GM21390 (cell line): ENCODE measurements around the gene DUSP19.
"Not testable (repeated sequence)": the region's sequence is repeated elsewhere in the genome, so short reads cannot be mapped to it uniquely, and the experiment has no call there.

Source experiments
- ATAC-seq: cut with Tn5 transposase; IDR thresholded peaks from one replicate; pipeline ENCODE4 v1.9.1; 2021; ENCODE audit not compliant: unreplicated experiment

The DUSP19 gene, protein sequence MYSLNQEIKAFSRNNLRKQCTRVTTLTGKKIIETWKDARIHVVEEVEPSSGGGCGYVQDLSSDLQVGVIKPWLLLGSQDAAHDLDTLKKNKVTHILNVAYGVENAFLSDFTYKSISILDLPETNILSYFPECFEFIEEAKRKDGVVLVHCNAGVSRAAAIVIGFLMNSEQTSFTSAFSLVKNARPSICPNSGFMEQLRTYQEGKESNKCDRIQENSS

DNA sequence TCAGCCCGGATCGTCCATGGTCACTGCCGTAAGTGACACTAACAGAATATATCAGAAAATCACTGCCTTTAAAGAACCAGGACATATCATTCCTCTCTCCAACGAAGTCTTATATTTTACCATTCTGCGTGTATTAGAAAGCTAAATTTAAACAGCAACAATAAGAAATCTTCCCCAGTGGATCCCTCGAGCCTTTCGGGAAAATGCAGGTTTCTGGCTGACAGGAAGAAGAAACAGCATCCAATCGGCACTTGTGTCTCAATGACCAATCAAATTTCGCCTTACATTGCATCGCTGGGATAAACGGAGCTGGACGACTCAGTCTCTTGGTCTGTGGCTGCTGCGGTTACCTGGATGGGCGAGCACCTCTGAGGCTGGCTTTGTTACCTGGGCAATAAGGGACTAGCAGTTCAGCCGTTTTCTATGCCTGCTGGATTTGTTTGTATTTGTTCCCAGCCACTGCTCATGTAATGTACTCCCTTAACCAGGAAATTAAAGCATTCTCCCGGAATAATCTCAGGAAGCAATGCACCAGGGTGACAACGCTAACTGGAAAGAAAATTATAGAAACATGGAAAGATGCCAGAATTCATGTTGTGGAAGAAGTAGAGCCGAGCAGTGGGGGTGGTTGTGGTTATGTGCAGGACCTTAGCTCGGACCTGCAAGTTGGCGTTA, at the start of gene DUSP19:
DUSP19 (plus strand) TSS at position 284 of the 675 bp plus-strand sequence; CDS start at position 471, 187 bp downstream.
- peak; percentile 92 for ATAC-seq

DNA sequence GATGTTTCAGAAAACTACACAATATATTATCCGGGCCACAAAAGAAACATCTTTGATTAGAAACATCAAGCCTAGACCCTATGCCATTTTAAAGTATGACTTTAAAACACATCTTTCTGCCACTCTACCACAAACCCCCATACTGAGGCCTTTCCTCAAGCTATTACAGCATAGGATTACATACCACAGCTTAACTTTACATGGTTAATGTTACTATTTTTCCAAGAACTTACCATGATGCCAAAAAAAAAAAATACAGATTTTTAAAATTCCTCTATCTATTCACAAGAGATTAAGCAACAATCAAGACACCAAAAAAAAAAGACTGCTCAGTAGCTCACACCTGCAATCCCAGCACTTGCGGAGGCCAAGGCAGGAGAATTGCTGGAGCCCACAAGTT, 49.3 kb upstream of the DUSP19 start:
- no peak for ATAC-seq

DNA sequence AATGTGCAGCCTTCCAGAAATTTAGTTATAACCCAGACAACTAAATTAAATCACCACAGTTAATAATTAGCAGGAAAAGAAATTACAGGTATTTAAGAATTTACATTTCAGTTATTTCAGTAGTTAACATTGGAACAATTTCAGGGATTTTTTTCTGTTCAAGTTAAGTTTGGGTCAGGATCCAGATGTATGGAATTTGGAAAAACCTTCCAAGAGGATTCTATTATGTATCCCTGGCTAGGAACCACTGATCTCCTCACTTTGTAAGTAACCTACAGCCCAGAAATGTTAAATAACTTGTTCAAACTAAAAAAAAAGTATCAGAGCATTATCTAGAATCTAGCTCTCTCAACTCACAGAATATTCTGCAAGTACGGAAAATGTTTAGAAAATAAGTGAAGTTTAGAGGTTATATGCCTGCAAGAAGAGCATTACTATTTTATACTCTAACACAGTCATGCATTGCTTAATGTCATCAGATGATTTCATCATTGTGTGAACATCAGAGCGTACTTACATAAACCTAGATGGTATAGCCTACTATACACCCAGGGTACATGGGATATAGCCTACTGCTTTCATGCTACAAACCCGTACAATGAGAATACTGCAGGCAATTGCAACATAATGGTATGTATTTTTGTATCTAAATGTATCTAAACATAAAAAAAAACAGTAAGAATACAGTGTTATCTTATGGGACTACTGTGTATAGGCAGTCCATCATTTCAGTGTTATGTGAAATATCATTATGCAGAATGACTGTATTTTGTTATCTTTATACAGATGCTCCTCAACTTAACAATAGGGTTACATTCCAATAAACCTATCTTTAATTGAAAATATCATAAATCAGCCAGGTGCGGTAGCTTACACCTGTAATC, 46.4 kb upstream of the DUSP19 start:
- ATAC-seq = no peak

DNA sequence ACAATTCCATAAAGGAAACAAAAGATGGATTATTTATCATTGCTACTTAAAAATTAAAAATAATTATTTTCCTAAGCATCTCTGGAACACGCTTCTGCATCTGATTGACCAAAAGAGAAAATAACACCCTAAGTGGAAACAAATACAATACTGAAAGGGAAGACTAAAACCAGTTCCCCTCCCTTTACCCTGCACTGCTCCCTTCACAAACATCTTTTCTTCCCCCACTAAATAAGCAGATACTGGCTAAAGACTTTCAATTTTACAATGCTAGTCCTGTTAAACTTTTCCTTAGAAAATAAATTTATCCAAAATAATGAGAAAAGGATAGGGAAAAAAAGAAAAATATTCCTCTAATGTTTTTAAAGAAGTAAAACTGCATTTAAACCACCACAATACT, 44.6 kb upstream of the DUSP19 start:
- no peak for ATAC-seq

DNA sequence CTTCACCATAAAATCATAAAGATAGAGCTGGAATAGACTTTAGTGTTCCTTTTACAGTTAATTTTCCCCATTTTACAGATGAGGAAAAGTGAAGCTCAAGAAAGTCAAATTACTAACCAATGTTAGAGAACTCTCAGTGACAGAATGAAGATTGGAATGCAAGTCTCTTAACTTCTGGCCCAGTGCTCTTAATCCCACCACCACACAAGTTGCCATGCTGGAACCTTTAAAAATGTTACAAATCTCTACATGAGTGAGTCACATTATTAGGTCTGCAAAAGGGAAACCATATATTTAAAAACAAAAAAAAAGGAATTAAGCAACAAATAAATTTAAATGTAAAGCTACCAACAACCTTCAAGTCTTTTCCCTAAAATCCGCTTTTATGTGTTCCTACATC, 43.7 kb upstream of the DUSP19 start:
- no peak for ATAC-seq

DNA sequence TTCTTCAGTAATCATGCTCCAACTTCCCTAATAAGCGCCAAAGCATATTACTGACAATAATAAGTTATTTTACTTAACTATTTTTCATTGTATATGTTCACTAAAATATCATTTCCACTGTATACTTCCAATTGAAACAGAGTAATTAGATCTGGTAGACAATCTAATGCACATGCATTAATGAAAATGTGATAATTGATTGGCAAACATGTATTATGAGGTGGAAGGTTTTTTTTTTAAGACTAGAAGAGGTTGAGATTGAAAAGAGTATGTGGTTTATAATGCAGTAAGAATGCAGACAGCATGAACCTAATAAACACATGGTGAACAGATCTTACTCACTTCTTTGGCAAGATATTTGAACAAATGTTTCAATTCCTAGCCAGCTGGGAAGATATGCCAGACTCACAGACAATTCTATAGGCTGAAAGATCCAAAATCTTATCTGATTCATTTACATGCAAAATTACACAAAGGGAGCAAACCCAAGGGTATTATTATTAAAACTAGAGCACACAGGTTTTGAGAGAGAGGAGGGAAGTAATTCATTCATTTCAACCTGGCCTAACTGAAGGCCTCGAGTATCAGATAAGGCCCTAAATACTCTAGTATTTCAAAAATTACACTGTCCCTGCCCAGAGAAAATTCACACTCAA, 43.1 kb upstream of the DUSP19 start:
- no peak for ATAC-seq

DNA sequence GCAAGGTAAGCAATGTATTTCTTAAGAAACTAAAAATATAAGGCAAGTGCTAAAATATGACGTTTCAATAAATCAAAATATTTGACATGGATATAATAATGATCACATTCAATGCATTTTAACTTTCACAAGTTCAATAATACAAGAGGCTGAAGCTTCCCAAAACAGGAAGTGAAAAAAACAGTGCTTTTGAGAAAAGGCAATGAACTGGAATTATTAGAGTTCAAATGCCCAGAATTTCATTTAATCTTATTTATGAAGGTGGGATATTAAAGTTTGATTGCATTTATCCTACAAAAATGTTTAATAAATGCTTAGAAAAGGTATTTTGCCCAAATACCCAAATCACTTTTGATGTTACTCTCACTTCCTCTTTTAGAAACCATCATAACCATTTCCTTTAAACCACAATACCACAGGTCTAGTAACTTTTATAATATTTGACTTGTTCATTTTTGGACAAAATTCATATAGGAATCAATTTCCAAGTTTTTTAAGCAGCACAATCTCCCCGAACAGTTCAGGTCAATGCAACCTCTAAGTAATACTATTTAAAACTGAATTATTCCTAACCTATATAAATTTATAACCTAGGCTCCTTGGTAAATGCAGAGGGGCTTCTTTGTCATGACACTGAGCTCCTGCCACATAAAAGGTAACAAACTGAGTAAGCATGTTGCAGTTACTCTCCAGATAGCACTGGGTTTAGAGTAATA, 42.4 kb upstream of the DUSP19 start:
- peak; percentile 49 for ATAC-seq

DNA sequence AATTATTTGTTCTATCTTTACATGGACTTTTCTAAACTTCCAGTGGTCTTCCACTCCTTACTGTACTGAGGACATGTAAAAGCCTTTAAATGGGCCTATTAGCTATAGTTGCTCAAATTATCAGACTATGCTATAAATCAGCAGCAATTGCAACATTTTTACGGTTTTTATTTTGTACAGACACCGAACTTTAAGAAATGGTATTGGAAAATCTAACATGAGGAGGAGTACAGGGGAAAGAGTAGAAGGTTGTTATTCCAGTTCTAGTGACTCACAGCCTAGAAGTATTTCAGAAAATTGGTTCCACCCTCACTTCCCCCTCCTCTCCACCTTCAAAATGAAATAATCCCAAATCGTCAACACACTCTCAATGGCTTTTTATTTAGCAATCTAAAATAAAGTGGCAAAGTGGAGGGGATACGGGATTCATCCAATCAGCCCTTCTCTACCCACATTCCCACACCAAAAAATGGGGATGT, 41.4 kb upstream of the DUSP19 start:
- no peak for ATAC-seq

DNA sequence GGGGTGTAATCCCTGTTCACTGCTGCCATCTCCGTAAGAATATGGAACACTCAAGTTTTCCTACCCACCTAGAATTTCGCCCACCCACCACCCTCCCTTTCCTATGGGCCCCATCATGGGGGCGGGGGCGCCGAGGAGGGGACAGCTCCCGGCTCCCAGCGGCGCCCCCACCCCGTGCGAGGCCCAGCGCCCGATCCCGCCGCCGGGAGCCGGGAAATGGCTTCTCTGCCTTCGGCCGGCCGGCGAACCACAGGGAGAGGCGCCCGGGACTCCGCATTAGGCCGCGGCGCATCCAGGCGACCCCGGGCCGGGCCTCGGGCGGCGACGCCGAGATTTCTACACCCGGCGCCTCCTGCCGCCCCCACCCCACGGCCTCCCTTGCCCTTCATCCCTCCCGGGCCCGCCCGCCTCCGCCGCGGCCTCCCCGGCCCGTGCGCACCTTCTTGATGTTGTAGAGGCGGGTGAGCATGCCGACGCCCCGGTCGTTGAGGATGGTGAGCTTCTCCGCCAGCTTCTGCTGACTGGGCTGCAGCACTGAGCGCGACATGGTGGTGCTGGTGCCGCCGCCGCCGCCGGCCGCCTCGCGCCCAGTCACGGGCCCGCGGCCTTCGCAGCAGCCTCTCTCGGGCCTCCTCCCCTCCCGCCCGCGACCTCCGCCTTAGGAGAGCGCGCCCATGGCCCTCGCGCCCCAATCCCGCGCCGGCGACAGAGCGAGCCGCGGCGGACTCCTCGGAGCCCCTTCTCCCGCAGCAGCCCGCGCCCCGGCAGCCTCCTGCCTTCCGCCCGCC, 40.8 kb upstream of the DUSP19 start:
- ATAC-seq = peak; percentile 38

DNA sequence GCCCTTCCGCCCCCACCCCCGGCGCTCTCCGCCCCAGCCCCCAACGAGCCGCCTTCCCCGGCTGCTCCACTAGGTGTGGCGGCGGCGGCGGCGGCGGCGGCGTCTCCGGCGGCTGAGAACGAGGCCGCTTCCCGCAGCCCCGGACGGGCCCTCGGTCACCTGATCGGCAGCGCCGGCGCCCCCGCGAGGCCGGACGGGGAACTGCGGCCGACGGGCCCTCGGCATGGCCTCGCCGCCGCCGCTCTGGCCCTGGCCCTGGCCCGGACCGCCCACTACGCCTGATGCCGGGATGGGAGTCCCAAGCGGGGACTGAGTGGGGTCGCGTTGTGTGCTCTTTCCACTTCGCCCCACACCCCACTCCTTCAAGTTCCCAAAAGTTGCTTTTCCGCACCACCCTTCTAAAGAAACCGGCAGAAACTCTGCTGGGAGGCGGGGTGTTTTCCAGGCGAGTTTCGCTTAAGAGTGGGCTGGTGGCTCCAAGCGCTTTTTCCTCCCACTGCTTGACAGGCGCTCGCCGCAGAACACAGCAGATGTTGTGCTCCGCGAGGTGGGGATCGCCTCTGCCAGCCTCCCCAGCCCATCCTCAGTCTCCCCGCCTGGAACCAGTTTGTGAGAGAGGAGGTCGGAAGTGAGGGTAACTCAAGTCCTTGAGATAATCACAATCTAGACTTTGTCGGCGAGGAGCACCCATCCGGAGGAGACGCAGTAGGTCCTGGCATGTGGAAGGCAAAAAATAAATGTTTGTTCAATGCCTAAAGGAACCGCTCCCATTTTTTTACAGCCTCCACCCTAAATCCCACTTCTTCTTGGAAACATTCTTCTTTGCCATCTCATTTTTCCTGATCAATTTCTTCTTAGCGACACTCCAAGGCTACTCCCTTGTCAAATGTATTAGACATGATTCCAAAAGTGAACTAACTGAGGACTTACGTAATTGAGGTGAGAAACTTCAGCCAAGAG, 39.9 kb upstream of the DUSP19 start, which contains the start of gene NCKAP1:
NCKAP1 (minus strand) TSS at position 117 of the 960 bp plus-strand sequence. CDS start 358 bp downstream, outside the sequence.
- ATAC-seq = peak; percentile 78

DNA sequence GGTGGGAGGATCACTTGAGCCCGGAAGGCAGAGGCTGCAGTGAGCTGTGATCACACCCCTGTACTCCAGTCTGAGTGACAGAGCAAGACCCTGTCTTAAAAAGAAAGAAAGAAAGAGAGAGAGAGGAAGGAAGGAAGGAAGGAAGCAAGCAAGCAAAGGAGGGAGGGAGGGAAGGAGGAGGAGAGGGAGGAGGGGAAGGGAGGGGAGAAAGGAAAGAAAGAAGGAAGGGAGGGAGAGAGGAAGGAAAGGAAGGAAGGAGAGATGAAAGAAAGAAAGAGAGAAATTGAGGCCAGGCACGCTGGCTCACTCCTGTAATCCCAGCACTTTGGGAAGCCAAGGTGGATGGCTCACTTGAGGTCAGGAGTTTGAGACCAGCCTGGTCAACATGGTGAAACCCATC, 37.9 kb upstream of the DUSP19 start:
- ATAC-seq = no peak

DNA sequence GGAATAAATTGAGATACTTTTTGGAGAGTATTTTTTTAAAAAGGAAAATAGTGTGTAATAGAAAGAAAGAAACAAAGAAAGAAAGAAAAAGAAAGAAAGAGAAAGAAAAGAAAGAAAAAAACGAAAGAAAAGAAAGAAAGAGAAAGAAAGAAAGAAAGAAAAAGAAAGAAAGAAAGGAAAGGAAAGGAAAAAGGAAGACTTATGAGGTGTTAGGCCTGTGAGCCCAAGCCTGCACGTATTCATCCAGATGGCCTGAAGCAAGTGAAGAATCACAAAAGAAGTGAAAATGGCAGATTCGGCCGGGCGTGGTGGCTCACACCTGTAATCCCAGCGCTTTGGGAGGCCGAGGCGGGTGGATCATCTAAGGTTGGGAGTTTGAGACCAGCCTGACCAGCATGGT, 35.0 kb upstream of the DUSP19 start:
- ATAC-seq = not testable (repeated sequence)

DNA sequence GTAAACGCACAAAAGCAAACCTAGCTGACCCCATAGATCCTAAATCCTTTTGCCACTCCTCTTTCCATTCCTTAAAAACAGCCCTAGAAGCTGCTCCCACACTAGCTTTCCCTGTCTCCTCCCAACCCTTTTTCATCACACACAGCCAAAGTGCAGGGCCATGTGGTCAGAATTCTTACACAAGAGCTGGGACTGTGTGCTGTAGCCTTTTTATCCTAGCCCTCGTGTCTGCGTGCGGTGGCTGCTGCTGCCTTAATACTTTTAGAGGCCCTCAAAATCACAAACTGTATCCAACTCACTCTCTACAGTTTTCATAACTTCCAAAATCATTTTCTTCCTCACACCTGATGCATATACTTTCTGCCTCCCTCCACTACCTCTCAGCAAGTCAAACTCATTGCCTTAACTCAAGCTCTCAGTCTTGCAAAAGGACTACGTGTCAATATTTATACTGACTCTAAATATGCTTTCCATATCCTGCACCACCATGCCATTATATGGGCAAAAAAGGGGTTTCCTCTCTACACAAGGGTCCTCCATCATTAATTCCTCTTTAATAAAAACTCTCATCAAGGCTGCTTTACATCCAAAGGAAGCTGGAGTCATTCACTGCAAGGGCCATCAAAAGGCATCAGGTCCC, 30.9 kb upstream of the DUSP19 start:
- ATAC-seq = not testable (repeated sequence)

DNA sequence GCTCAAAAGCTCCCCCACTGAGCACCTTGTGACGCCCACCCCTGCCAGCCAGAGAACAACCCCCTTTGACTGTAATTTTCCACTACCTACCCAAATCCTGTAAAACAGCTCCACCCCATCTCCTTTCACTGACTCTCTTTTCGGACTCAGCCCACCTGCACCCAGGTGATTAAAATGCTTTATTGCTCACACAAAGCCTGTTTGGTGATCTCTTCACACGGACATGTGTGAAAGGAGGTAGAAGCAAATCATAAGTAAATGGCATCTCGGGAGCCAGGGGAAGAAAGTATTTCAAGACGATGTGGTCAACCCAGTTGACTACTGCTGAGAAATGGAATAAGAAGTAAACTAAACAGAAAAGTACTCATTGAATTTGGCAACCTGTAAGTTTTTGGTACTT, 29.1 kb upstream of the DUSP19 start:
- no peak for ATAC-seq

DNA sequence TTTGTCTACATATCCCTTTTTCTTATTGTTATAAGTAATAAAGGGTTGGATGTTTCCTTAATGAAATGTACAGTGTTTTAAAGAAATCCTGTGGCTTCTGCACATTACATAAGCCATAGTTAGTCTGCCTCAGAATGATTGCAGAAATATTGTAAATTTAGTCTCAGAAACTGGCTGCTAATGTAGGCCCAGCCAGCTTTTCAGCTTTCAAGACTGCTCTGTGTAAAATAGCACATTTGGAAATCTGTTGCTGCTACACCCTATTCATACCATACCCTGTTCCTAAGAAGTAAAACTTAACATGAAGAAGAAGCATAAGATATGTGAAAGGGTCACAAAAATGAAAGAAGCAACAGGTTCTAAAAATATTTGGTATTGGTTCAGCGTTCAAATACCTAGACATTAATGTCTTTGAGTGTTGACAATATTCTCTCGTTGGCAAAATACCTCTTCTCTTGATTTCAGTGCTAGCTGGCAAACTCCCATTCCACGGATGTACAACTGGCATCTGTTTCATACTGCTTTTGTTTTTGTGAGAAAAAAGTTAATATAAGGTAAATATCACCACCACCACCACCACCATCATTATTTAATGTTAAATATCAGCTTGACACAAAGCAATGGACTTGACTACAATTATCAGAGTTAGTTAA, 21.1 kb upstream of the DUSP19 start:
- peak; percentile 59 for ATAC-seq

DNA sequence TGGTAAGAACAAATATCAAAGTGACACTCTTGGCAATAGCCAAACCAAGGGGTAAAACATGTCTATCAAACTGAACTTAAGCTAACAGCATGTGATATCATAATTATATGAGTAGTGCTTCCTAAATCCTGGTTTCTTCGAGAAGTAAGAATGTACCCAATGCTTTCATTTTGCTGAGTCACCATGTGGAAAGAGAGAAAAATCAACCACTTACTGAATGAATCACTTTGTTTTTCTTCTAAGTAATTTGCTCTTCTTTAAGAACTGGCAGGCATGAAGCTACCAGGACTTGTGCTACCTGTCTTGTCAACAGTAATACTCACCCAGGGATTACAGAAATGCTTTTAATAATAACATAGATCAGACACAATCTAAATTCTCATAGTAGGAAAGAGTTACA, 19.0 kb upstream of the DUSP19 start:
- ATAC-seq = no peak

DNA sequence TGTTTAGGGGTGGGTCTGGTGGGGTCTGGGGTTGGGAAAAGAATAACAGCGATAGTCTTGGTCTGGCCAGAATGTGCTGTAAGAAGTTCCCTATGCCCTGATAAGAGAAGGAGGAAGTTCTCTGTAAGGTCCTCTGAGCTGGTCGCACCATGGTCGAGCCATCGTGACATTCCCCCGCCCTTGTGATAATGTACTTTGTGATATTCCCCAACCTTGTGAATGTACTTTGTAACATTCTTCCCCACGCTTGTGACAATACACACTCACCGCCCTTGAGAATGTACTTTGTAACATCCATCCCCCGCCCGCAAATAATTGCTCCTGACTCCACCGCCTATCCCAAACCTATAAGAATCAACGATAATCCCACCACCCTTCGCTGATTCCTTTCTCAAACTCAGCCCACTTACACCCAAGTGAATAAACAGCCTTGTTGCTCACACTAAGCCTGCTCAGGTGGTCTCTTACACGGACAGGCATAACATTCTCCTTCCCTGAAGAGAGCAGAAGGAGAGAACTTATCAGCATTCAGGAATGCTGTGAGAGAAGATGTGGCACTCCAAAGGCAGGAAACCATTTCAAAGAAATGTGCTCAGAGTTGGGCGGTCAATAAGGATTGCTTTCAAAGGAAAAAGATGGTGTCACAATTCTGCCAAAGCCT, 17.8 kb upstream of the DUSP19 start:
- no peak for ATAC-seq
